ENCODE measurements around the gene HMGB4.

The HMGB4 gene

GRCh38 chr1:33899746-33900145 lies 35.9 kb downstream of the HMGB4 start:
- no peak for DNase-seq

GRCh38 chr1:33902486-33903209 lies 38.8 kb downstream of the HMGB4 start:
- no peak for DNase-seq

GRCh38 chr1:33903210-33903589 lies 39.3 kb downstream of the HMGB4 start:
- DNase-seq: no peak

- no peak for DNase-seq
These were observed 41.4 kb downstream of the HMGB4 start for GRCh38 chr1:33905241-33905640.

GRCh38 chr1:33906156-33906555 lies 42.3 kb downstream of the HMGB4 start:
- no peak for DNase-seq

- no peak for DNase-seq
These were observed 44.6 kb downstream of the HMGB4 start for GRCh38 chr1:33908324-33908956.
